NT2/D1 (cell line): ENCODE measurements around the gene CEP104.

Experiments
- DNase-seq: peaks from one replicate; pipeline ENCODE4 v3.0.0-alpha.2; 2011; ENCODE audit warnings: low read depth, low spot score
- H3K27me3 ChIP-seq: 2 replicates; pipeline ENCODE4 v1.6.0; 2011; ENCODE audit warnings: mild to moderate bottlenecking; ENCODE audit not compliant: insufficient read length, insufficient read depth
- H3K36me3 ChIP-seq: 2 replicates; pipeline ENCODE4 v1.6.1; 2011; ENCODE audit warnings: mild to moderate bottlenecking, low read length, mixed read lengths; ENCODE audit not compliant: insufficient read depth, insufficient read length
- H3K4me1 ChIP-seq: 2 replicates; pipeline ENCODE4 v1.5.1; 2011; ENCODE audit not compliant: insufficient read depth, insufficient read length
- H3K4me3 ChIP-seq: 2 replicates; pipeline ENCODE4 v1.5.1; 2011; ENCODE audit warnings: low read depth; ENCODE audit not compliant: insufficient read length
- H3K9ac ChIP-seq: 2 replicates; pipeline ENCODE4 v1.6.0; 2011; ENCODE audit warnings: low read depth; ENCODE audit not compliant: insufficient read length
- H3K9me3 ChIP-seq: 2 replicates; pipeline ENCODE4 v1.5.1; 2011; ENCODE audit warnings: mild to moderate bottlenecking, low read length; ENCODE audit not compliant: insufficient read depth
- SUZ12 ChIP-seq: IDR thresholded peaks from 2 replicates; pipeline ENCODE4 v1.6.1; 2011; ENCODE audit not compliant: insufficient read length, insufficient read depth; ENCODE audit errors: extremely low read depth
- YY1 ChIP-seq: IDR thresholded peaks from 2 replicates; pipeline ENCODE4 v1.6.1; 2011; ENCODE audit not compliant: insufficient read length, insufficient read depth
- ZNF274 ChIP-seq: IDR thresholded peaks from 2 replicates; pipeline ENCODE4 v1.6.1; 2011; ENCODE audit warnings: mild to moderate bottlenecking, low read depth, low read length

CEP104 gene

DNA sequence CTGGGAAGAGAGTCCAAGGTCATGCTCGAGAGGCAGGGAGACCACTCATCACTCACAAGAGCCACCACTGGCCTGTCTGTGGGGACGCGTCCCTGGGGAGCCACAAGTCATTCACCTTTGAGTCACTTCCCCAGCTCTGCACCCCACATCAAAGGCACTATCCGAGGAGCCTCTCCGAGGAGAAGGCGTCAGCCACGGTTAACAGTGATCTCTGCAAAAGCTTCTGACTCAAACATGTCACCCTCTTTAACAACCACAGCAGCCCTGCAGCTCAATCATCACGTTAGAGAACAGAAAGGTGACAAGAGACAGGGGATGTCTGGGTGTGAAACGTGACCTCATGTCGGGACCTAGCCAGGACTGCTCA is 69.7 kb downstream of the CEP104 start:
- no peak overlapping the region for H3K4me3 ChIP-seq
- DNase-seq = no peak
- peaks cover 11% of the 10 kb centered on the region for H3K4me1 ChIP-seq
- no peak for TF ChIP-seq SUZ12
- no peak for TF ChIP-seq YY1
- TF ChIP-seq ZNF274 = no peak
- H3K9me3 ChIP-seq = no peaks in the 10 kb centered on the region
- H3K9ac ChIP-seq = no peak overlapping the region
- H3K27me3 ChIP-seq = no peaks in the 10 kb centered on the region
- H3K36me3 ChIP-seq = peaks cover 79% of the 10 kb centered on the region

DNA sequence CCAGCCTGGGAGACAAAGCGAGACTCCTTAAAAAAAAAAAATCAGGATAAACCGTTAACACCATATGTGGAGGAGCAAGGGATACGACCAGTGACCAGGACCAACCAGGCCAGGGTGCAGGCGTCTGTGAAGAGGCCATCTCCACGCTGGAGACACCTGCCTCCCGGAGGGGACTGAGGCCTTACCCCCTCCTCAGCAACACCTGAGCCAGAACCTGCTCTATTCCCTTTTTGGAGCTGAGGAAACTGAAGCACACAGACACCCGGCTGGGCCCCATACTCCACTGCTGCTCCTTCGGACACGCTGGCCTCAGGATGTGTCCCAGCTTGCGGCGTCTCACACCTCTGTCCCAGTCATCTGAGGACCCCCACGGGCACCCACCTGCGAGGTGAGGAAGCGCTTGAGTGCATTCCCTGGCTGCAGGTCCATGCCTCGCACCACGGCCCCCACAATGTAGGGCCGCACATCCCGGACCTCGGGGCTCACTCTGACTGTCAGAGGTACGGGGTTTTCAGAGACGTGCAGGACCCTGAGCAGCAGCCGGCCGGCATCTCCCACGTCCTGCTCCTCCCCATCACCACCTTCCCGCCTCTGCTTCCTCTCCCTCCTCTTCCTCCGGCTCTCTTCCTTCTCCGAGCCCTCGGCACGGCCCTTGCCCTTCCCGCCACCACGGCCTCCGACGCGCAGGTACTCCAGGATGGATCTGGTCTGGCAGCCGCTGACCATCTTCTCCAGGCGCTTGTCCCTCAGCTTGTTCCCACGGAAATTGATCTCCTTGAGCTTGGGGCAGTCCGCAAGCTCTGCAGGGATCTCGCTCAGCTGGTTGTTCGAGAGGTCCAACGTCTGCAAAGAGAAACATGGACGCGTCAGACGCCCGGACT is 70.3 kb downstream of the CEP104 start:
- Histone ChIP-seq H3K9ac (no peak overlapping the region), H3K4me3 (no peak overlapping the region), H3K36me3 (peaks cover 80% of the 10 kb centered on the region), H3K9me3 (no peaks in the 10 kb centered on the region), H3K4me1 (peaks cover 8% of the 10 kb centered on the region), H3K27me3 (no peaks in the 10 kb centered on the region)
- no peak for DNase-seq
- no peak for TF ChIP-seq SUZ12

- TF ChIP-seq SUZ12 (no peak), YY1 (no peak), ZNF274 (no peak)
- Histone ChIP-seq H3K36me3 (peaks cover 88% of the 10 kb centered on the region), H3K4me3 (no peak overlapping the region), H3K9ac (no peak overlapping the region), H3K9me3 (no peaks in the 10 kb centered on the region), H3K4me1 (peaks cover 8% of the 10 kb centered on the region), H3K27me3 (no peaks in the 10 kb centered on the region)
- no peak for DNase-seq
Observed at GRCh38 chr1:3785456-3786157, 71.4 kb downstream of the CEP104 start.

GRCh38 chr1:3785045-3785444 is 72.0 kb downstream of the CEP104 start:
- Histone ChIP-seq H3K27me3 (no peaks in the 10 kb centered on the region), H3K9ac (no peak overlapping the region), H3K9me3 (no peaks in the 10 kb centered on the region), H3K36me3 (peaks cover 88% of the 10 kb centered on the region), H3K4me3 (no peak overlapping the region), H3K4me1 (peaks cover 5% of the 10 kb centered on the region)
- no peak for TF ChIP-seq YY1
- TF ChIP-seq SUZ12 = no peak
- no peak for TF ChIP-seq ZNF274
- DNase-seq = no peak

DNA sequence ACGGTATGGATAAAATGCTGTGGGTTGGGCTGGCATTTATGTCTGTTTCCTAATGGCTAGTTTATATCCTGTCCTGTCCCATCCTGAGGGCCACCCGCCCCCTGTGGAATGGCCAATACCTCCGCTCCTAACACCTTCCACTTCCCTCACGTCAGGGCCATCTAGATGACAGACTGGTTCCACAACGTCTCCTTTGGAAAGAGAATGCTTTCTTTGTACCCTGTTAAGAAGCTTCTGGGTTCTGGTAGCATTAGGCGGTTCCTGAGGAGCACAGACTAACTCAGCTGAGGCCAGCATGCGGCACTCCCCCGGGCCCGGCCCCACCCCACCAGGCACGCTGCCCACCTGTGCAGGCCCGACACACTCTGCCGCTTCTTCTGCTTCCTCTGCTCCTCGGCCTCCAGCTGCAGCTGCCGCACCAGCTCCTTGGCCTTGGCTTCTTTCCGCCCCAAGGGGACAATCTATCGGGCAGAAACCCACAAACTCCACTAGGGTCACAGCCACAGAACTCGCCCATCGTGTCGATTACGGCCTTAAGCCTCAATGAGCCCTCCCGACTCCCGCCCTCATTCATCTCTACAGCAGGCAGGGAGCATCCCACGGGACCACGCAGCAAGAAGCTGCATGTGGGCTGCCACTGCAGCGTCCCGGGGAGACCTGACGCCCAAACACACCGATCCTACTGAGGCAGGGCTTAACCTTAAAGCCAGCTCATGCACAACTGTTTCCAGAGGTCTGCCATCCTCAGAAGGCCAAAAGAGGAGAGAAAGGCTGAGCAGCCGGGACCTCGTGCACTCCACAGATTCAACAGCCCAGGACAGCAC is 73.1 kb downstream of the CEP104 start:
- no peaks in the 10 kb centered on the region for H3K9me3 ChIP-seq
- H3K4me3 ChIP-seq = no peak overlapping the region
- no peaks in the 10 kb centered on the region for H3K27me3 ChIP-seq
- TF ChIP-seq SUZ12 (no peak), YY1 (no peak), ZNF274 (no peak)
- DNase-seq = no peak
- H3K9ac ChIP-seq = no peak overlapping the region
- peaks cover 1% of the 10 kb centered on the region for H3K4me1 ChIP-seq
- H3K36me3 ChIP-seq = peaks cover 88% of the 10 kb centered on the region

GRCh38 chr1:3780901-3781300 is 76.1 kb downstream of the CEP104 start:
- Histone ChIP-seq H3K9me3 (no peaks in the 10 kb centered on the region), H3K9ac (no peak overlapping the region), H3K27me3 (no peaks in the 10 kb centered on the region), H3K4me3 (no peak overlapping the region), H3K4me1 (peaks cover 4% of the 10 kb centered on the region), H3K36me3 (peaks cover 80% of the 10 kb centered on the region)
- no peak for DNase-seq
- TF ChIP-seq SUZ12 (no peak), YY1 (no peak), ZNF274 (no peak)
